ENCODE results near the gene SLC25A33. TPM values are rescaled to one million over a fixed set of nuclear protein-coding genes. Genes with fewer than 3 reads are reported as not detected.

Gene SLC25A33
- total RNA-seq, 1 experiment from 2014 or later: 9.4 TPM

DNA sequence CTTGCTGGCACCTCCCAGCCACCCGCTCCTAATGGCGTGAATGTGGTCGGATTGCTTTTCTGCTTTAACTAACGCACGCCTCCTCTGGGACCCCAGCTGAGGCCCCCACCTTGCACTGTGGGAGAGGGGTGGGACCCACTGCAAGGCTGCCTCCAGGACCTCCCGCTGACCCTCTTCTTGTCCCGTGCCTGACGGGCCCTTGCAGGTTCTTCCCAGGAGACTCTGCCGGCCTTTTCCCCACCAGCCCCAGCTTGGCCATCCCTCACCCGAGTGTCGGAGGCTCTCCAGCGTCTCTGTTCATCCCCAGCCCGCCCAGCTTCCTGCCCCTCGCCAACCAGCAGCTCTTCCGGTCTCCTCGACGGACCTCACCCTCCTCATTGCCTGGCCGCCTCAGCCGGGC is 68.1 kb downstream of the SLC25A33 start:
- Histone ChIP-seq H2BK20ac (ENCODE audit: low read depth, low read length, poor library complexity, severe bottlenecking) (no peak overlapping the region), H3K56ac (ENCODE audit: insufficient read length, low read depth, low read length) (no peak overlapping the region), H3K18ac (ENCODE audit: insufficient read length, low read depth, low read length) (no peak overlapping the region), H3K4me2 (ENCODE audit: insufficient read depth, insufficient read length, low read length) (no peak overlapping the region), H3K4ac (ENCODE audit: low read depth, low read length) (no peak overlapping the region), H2BK12ac (ENCODE audit: insufficient read length, low read depth, low read length) (no peak overlapping the region), H3T11ph (ENCODE audit: low read length) (no peak overlapping the region), H4K20me1 (ENCODE audit: control insufficient read depth, insufficient read depth, insufficient read length) (no peaks in the 10 kb centered on the region), H2AFZ (ENCODE audit: low read length) (no peak overlapping the region), H4K5ac (ENCODE audit: insufficient read length, low read depth, low read length) (no peak overlapping the region), H3K79me1 (ENCODE audit: insufficient read depth, low read depth, low read length, poor library complexity, severe bottlenecking) (no peaks in the 10 kb centered on the region), H4K91ac (ENCODE audit: insufficient read length, low read depth, low read length) (no peak overlapping the region), H2BK15ac (ENCODE audit: low read depth, low read length) (no peak overlapping the region), H3K27ac (ENCODE audit: insufficient read length, low read depth, low read length) (no peak overlapping the region), H3K23me2 (ENCODE audit: insufficient read length, low read depth, low read length, poor library complexity, severe bottlenecking) (no peaks in the 10 kb centered on the region), H3K79me2 (ENCODE audit: insufficient read depth, low read length) (no peaks in the 10 kb centered on the region), H3K14ac (ENCODE audit: insufficient read depth, low read length) (no peak overlapping the region; the same call in 1 of the 2 replicates), H3K9ac (ENCODE audit: extremely low read depth, insufficient read length, low read length) (no peak overlapping the region), H2AK5ac (ENCODE audit: insufficient read length, low read length) (no peak overlapping the region), H4K8ac (replicated peaks; ENCODE audit: insufficient read length, low read depth, low read length) (no peak overlapping the region), H3K27me3 (ENCODE audit: insufficient read depth, low read length) (no peaks in the 10 kb centered on the region), H3K23ac (ENCODE audit: insufficient read length, low read depth, low read length) (no peak overlapping the region), H3K4me1 (ENCODE audit: insufficient read depth, low read length) (no peaks in the 10 kb centered on the region), H2BK5ac (ENCODE audit: insufficient read length, low read length) (no peak overlapping the region), H2BK120ac (ENCODE audit: low read depth, low read length, poor library complexity, severe bottlenecking) (no peak overlapping the region), H3K9me3 (ENCODE audit: control insufficient read depth, low read depth, low read length) (no peaks in the 10 kb centered on the region)
- WGBS (ENCODE audit: extremely low coverage, insufficient read length, low lambda C conversion rate): no CpG with 5 or more reads among the region's 19 CpGs
- H3K27me3 Mint-ChIP-seq (ENCODE audit: low read depth): no peaks in the 10 kb centered on the region
- H3K27ac Mint-ChIP-seq: peak overlapping the region in 2 of 3 experiments; percentile 6 to 85; a peak in 2 of 7 replicates
- H3K4me3 Mint-ChIP-seq: no peak overlapping the region
- TF ChIP-seq, protein P1, sequence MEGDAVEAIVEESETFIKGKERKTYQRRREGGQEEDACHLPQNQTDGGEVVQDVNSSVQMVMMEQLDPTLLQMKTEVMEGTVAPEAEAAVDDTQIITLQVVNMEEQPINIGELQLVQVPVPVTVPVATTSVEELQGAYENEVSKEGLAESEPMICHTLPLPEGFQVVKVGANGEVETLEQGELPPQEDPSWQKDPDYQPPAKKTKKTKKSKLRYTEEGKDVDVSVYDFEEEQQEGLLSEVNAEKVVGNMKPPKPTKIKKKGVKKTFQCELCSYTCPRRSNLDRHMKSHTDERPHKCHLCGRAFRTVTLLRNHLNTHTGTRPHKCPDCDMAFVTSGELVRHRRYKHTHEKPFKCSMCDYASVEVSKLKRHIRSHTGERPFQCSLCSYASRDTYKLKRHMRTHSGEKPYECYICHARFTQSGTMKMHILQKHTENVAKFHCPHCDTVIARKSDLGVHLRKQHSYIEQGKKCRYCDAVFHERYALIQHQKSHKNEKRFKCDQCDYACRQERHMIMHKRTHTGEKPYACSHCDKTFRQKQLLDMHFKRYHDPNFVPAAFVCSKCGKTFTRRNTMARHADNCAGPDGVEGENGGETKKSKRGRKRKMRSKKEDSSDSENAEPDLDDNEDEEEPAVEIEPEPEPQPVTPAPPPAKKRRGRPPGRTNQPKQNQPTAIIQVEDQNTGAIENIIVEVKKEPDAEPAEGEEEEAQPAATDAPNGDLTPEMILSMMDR (conservative IDR thresholded peaks at IDR 0.05): no peak
- no peaks in the 10 kb centered on the region for H3K9me3 Mint-ChIP-seq
- peaks cover 9 to 47% (median 44%) of the 10 kb centered on the region in 3 experiments; a peak in 6 of 7 replicates for H3K36me3 Mint-ChIP-seq (ENCODE audit: insufficient read depth in 1 of 3, low read depth in 3 of 3)
- no peaks in the 10 kb centered on the region for H3K4me1 Mint-ChIP-seq
- DNase-seq: no peak

Data from H9 (cell line).